ENCODE data around the gene SPATA46. TPM values are rescaled to one million over a fixed set of nuclear protein-coding genes. Genes with fewer than 3 reads are reported as not detected.

Gene SPATA46
- total RNA-seq, 1 donor from 2014 or later = not detected

DNA sequence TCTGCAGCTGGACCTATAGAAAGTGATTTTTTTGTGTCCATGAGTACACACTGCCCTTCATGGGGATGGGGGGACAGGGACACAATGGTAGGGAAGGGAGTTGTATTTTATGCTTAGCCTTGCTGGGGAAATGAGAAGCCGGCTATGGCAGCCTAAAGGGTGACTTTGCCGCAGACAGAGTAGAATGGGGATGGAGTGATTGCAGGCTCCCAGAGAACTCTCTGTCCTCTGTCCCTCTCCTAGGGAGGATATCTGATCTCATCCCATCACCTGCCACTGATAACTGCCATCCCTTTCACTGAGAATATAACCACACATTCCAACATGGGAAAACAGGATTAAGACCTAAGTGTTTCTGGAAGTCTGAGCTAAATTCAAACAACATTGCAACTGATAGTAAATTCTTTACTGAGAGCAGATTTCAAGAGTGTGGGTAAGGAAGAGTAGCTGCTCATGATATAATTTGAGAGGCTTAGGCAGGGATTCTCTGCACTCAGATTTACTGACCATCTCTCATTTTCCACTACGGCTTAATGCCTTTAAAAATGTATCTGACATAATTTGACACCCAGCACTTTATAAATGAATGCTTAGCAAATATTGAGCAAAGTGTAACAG, 21.4 kb upstream of the SPATA46 start:
- H3K9me3 Mint-ChIP-seq (ENCODE audit: unreplicated experiment) = no peaks in the 10 kb centered on the region
- peak overlapping the region; percentile 35 for H3K4me3 Mint-ChIP-seq (ENCODE audit: unreplicated experiment)
- no peak for DNase-seq
- TF ChIP-seq CTCF (IDR thresholded peaks at IDR 0.05; ENCODE audit: partially characterized antibody, unreplicated experiment) = no peak
- H3K4me1 Mint-ChIP-seq (ENCODE audit: low read depth, unreplicated experiment) = peaks cover 22% of the 10 kb centered on the region
- H3K36me3 Mint-ChIP-seq (ENCODE audit: unreplicated experiment) = no peaks in the 10 kb centered on the region
- no peaks in the 10 kb centered on the region for H3K27me3 Mint-ChIP-seq (ENCODE audit: unreplicated experiment)
- peak overlapping the region; percentile 62 for H3K27ac Mint-ChIP-seq (ENCODE audit: unreplicated experiment)

- DNase-seq = no peak
- Mint-ChIP-seq H3K9me3 (ENCODE audit: unreplicated experiment) (no peaks in the 10 kb centered on the region), H3K27ac (ENCODE audit: unreplicated experiment) (no peak overlapping the region), H3K4me3 (ENCODE audit: unreplicated experiment) (no peak overlapping the region), H3K4me1 (ENCODE audit: low read depth, unreplicated experiment) (peaks cover 22% of the 10 kb centered on the region), H3K36me3 (ENCODE audit: unreplicated experiment) (no peaks in the 10 kb centered on the region), H3K27me3 (ENCODE audit: unreplicated experiment) (no peaks in the 10 kb centered on the region)
- TF ChIP-seq CTCF (IDR thresholded peaks at IDR 0.05; ENCODE audit: partially characterized antibody, unreplicated experiment) = no peak
Measured at GRCh38 chr1:162397039-162397448, 20.4 kb upstream of the SPATA46 start.

- TF ChIP-seq CTCF (IDR thresholded peaks at IDR 0.05; ENCODE audit: partially characterized antibody, unreplicated experiment) = no peak
- Mint-ChIP-seq H3K36me3 (ENCODE audit: unreplicated experiment) (no peaks in the 10 kb centered on the region), H3K27ac (ENCODE audit: unreplicated experiment) (no peak overlapping the region), H3K9me3 (ENCODE audit: unreplicated experiment) (no peaks in the 10 kb centered on the region), H3K4me1 (ENCODE audit: low read depth, unreplicated experiment) (peaks cover 22% of the 10 kb centered on the region), H3K27me3 (ENCODE audit: unreplicated experiment) (no peaks in the 10 kb centered on the region), H3K4me3 (ENCODE audit: unreplicated experiment) (no peak overlapping the region)
- DNase-seq = no peak
Measured at GRCh38 chr1:162396201-162396906, 19.7 kb upstream of the SPATA46 start.

DNA sequence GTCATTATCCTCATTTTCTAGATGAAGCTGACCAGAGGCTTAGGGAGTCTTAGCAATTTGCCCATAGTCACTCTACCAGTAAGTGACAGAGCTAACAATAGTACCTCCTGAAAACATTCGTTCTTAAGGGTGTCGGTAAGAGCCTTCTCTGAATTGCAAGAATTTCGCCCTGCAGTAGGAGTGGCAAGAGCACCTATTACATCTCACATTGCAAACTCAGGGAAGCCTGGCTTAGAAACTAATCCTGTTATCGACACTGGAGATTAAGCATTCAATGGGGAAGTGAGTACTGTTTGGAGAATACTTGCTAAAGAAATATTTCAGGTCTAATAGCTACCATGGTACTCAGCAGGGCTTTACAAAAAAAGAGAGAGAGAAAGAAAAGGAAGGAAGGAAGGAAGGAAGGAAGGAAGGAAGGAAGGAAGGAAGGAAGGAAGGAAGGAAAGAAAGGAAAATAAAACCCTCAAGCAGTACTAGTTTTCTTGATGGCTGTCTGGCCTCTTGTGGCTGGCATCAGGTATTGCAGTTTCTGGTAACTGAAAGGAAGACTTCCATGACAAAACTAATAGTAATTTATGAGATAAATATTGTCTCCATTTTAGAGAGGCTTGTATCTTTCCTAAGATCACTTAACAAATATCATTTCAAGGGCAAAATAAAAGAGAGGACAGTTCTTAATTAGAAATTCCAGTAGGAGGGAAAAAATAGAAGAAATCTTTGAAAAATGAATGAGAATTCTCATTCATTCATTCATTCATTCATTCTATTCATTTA, 15.3 kb upstream of the SPATA46 start:
- Mint-ChIP-seq H3K4me3 (ENCODE audit: unreplicated experiment) (no peak overlapping the region), H3K27me3 (ENCODE audit: unreplicated experiment) (peaks cover 2% of the 10 kb centered on the region), H3K36me3 (ENCODE audit: unreplicated experiment) (no peaks in the 10 kb centered on the region), H3K4me1 (ENCODE audit: low read depth, unreplicated experiment) (peaks cover 21% of the 10 kb centered on the region), H3K9me3 (ENCODE audit: unreplicated experiment) (peaks cover 5% of the 10 kb centered on the region), H3K27ac (ENCODE audit: unreplicated experiment) (no peak overlapping the region)
- peak; percentile 81 for TF ChIP-seq CTCF (IDR thresholded peaks at IDR 0.05; ENCODE audit: partially characterized antibody, unreplicated experiment)
- peak; percentile 44 for DNase-seq
